Spinal cord (tissue), 10 donors: ENCODE results near the gene NFYC. TPM values are rescaled to one million over a fixed set of nuclear protein-coding genes. Genes with fewer than 3 reads are reported as not detected.

Experiments used
- DNase-seq, 6 donors: peaks; one replicate each; pipeline versions ENCODE4 v3.0.0 to v3.0.0-alpha.2; 2013 to 2015; ENCODE audit warnings: low spot score in 6 of 6, low read depth in 4 of 6
- H3K27ac ChIP-seq: one replicate; pipeline ENCODE4 v1.5.1; 2013; ENCODE audit warnings: low read depth, low read length, control low read depth
- H3K27me3 ChIP-seq: one replicate; pipeline ENCODE4 v1.6.1; 2013; ENCODE audit warnings: low read length; ENCODE audit not compliant: control insufficient read depth, insufficient read depth
- H3K36me3 ChIP-seq: one replicate; pipeline ENCODE4 v1.6.1; 2013; ENCODE audit warnings: low read length; ENCODE audit not compliant: control insufficient read depth, insufficient read depth
- H3K4me1 ChIP-seq: one replicate; pipeline ENCODE4 v1.6.1; 2013; ENCODE audit warnings: low read length; ENCODE audit not compliant: control insufficient read depth, insufficient read depth
- H3K4me3 ChIP-seq: one replicate; pipeline ENCODE4 v1.5.1; 2013; ENCODE audit warnings: low read depth, low read length, control low read depth
- H3K9me3 ChIP-seq: one replicate; pipeline ENCODE4 v1.6.1; 2013; ENCODE audit warnings: low read length; ENCODE audit not compliant: control insufficient read depth, insufficient read depth
- WGBS: methylation state at CpG from one replicate; pipeline ENCODE4 v1.1.5; 2013; ENCODE audit warnings: missing lambda C conversion rate; ENCODE audit not compliant: insufficient coverage; 5-methylcytosine and 5-hydroxymethylcytosine counted together
- polyA plus RNA-seq, 2 donors: library from polyadenylated mRNA; unstranded; fragments of 120-200 nt; gene quantifications; one replicate each; pipeline ENCODE4 v1.2.1, GENCODE V29; 2013; ENCODE audit not compliant: insufficient read length in 2 of 2
- total RNA-seq, 2 donors: library from RNA; depleted of rRNA in 1 of 2; stranded (reverse); fragments of 120-200 nt in 1 of 2; fragments of >200 nt in 1 of 2; gene quantifications; one replicate each; pipeline versions ENCODE4 v1.2.3 to v1.2.4, GENCODE V29; 2013 to 2014
- donor health status: healthy.

NFYC gene
- total and polyA plus RNA-seq, 4 donors: 36.4 to 82.8 (median 59.0) TPM

GRCh38 chr1:40684669-40685068 lies 6.8 kb upstream of the NFYC start:
- Histone ChIP-seq H3K27ac (no peak overlapping the region), H3K27me3 (no peaks in the 10 kb centered on the region), H3K36me3 (peaks cover 3% of the 10 kb centered on the region), H3K4me3 (no peak overlapping the region), H3K4me1 (no peaks in the 10 kb centered on the region), H3K9me3 (no peaks in the 10 kb centered on the region)
- 97% methylated on average over 3 of the region's 3 CpGs for WGBS
- DNase-seq: no peak

- no peak for DNase-seq
- Histone ChIP-seq H3K4me3 (no peak overlapping the region), H3K27ac (no peak overlapping the region), H3K9me3 (no peaks in the 10 kb centered on the region), H3K27me3 (no peaks in the 10 kb centered on the region), H3K4me1 (peaks cover under 1% of the 10 kb centered on the region), H3K36me3 (peaks cover 3% of the 10 kb centered on the region)
- WGBS: 97% methylated on average over 7 of the region's 7 CpGs
Observed at GRCh38 chr1:40687059-40687458, 4.4 kb upstream of the NFYC start.

DNA sequence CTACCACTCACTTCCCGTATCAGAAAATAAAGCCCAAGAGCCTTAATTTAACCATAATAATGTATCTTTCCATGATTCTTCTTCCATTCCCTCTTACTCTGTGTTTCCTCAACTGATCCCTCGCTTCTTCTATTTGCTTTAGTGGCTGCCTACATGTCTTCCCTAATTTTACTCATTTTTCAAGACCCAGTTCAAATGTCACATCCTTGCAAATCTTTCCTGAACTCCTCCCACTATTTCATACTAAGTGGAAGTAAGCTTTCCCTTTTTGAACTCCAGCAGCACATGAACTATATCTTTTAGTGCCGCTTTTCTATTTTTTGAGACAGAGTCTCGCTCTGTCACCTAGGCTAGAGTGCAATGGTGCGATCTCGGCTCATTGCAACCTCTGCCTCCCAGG lies 3.8 kb upstream of the NFYC start:
- Histone ChIP-seq H3K4me1 (peaks cover 6% of the 10 kb centered on the region), H3K36me3 (peaks cover 3% of the 10 kb centered on the region), H3K4me3 (no peak overlapping the region), H3K27me3 (no peaks in the 10 kb centered on the region), H3K27ac (no peak overlapping the region), H3K9me3 (no peaks in the 10 kb centered on the region)
- no peak for DNase-seq
- 98% methylated on average over 5 of the region's 6 CpGs for WGBS

GRCh38 chr1:40689737-40690136 lies 1.8 kb upstream of the NFYC start:
- no peaks in the 10 kb centered on the region for H3K9me3 ChIP-seq
- H3K27me3 ChIP-seq: no peaks in the 10 kb centered on the region
- DNase-seq: no peak
- WGBS: 17% methylated on average over 1 of the region's 1 CpG
- no peak overlapping the region for H3K27ac ChIP-seq
- H3K4me1 ChIP-seq: peaks cover 6% of the 10 kb centered on the region
- H3K36me3 ChIP-seq: peaks cover 3% of the 10 kb centered on the region
- no peak overlapping the region for H3K4me3 ChIP-seq

- Histone ChIP-seq H3K27me3 (no peaks in the 10 kb centered on the region), H3K36me3 (peaks cover under 1% of the 10 kb centered on the region), H3K27ac (peak overlapping the region; percentile 100), H3K4me3 (peak overlapping the region; percentile 100), H3K9me3 (no peaks in the 10 kb centered on the region), H3K4me1 (peaks cover 6% of the 10 kb centered on the region)
- WGBS: 1% methylated on average over 11 of the region's 18 CpGs
- DNase-seq: no peak
Observed at GRCh38 chr1:40690771-40691537, 550 bp upstream of the NFYC start.

DNA sequence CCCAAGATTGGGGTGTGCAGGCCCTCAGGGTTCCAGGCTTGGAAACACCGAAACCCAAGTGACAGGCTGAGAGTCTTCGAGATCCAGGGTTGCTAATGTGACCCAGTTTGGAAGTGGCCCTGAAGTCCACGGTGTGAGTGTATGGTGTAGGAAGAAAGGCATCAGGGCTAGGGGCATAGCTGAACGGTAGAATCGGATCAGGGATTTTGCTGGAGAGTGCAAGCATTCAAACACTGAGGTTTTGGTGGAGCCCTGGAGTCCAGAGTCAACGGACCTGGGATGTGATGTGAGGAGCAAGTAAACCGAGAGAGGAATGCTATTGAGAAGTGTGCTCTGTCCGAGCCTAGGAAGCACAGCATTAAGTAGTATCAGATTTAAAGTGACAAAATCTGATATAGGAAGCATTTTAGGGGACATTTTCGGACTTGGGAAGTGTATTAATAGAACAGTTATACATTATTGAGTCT lies 958 bp downstream of the NFYC start:
- peak overlapping the region; percentile 100 for H3K4me3 ChIP-seq
- H3K9me3 ChIP-seq: no peaks in the 10 kb centered on the region
- H3K27me3 ChIP-seq: no peaks in the 10 kb centered on the region
- H3K27ac ChIP-seq: peak overlapping the region; percentile 100
- H3K4me1 ChIP-seq: peaks cover 6% of the 10 kb centered on the region
- WGBS: under 1% methylated on average over 7 of the region's 9 CpGs
- no peaks in the 10 kb centered on the region for H3K36me3 ChIP-seq
- peak in 1 of 6 donors; percentile 32 for DNase-seq

DNA sequence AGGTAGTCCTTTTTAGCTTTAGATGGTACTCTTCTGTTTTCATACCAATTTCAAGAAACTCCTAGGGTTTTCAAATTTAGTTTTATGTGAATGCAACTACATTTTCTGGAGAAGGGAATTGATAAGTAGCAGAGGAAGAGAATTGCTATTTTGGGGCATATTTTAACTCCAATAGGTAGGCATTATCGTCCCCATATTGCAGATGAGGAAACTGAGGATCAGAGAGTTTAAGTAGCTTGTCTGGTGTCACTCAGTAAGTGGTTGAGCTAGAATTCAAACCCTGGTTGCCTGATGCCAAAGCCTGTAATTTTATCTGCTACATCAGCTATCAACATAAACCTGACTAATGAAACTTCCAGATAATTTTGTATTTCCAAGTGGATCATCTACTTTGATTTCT lies 1.9 kb downstream of the NFYC start:
- WGBS: no CpG with 5 or more reads among the region's 1 CpG

GRCh38 chr1:40694353-40694874 lies 2.9 kb downstream of the NFYC start:
- H3K27ac ChIP-seq: no peak overlapping the region
- no CpG with 5 or more reads among the region's 2 CpGs for WGBS
- no peak for DNase-seq
- H3K4me1 ChIP-seq: peaks cover 6% of the 10 kb centered on the region
- H3K27me3 ChIP-seq: no peaks in the 10 kb centered on the region
- no peak overlapping the region for H3K4me3 ChIP-seq
- no peaks in the 10 kb centered on the region for H3K36me3 ChIP-seq
- no peaks in the 10 kb centered on the region for H3K9me3 ChIP-seq

More for the DNA sequence above, 1.9 kb downstream of the NFYC start:
- H3K9me3 ChIP-seq: no peaks in the 10 kb centered on the region
- no peak overlapping the region for H3K4me3 ChIP-seq
- DNase-seq: no peak
- no peaks in the 10 kb centered on the region for H3K36me3 ChIP-seq
- H3K27ac ChIP-seq: peak overlapping the region; percentile 100
- H3K27me3 ChIP-seq: no peaks in the 10 kb centered on the region
- peaks cover 6% of the 10 kb centered on the region for H3K4me1 ChIP-seq

- no peak overlapping the region for H3K4me3 ChIP-seq
- no peaks in the 10 kb centered on the region for H3K9me3 ChIP-seq
- 86% methylated on average over 4 of the region's 4 CpGs for WGBS
- DNase-seq: no peak
- H3K36me3 ChIP-seq: no peaks in the 10 kb centered on the region
- H3K4me1 ChIP-seq: peaks cover 6% of the 10 kb centered on the region
- no peak overlapping the region for H3K27ac ChIP-seq
- H3K27me3 ChIP-seq: no peaks in the 10 kb centered on the region
Observed at GRCh38 chr1:40696294-40696693, 4.8 kb downstream of the NFYC start.

GRCh38 chr1:40697436-40697835 lies 5.9 kb downstream of the NFYC start:
- Histone ChIP-seq H3K4me3 (no peak overlapping the region), H3K4me1 (peaks cover 1% of the 10 kb centered on the region), H3K36me3 (no peaks in the 10 kb centered on the region), H3K27ac (no peak overlapping the region), H3K9me3 (no peaks in the 10 kb centered on the region), H3K27me3 (no peaks in the 10 kb centered on the region)
- WGBS: no CpG with 5 or more reads among the region's 5 CpGs
- no peak for DNase-seq
